Osteoblast (primary cell): ENCODE results near the gene SETD1A. TPM values are rescaled to one million over a fixed set of nuclear protein-coding genes. Genes with fewer than 3 reads are reported as not detected.

Experiments
- DNase-seq: peaks from one replicate; pipeline ENCODE4 v3.0.0; 2011; ENCODE audit warnings: low spot score, mixed read lengths; ENCODE audit not compliant: insufficient read length; ENCODE audit errors: missing footprints
- H2AFZ ChIP-seq: 2 replicates; pipeline ENCODE4 v1.6.0; 2011; ENCODE audit warnings: mild to moderate bottlenecking, low read length
- H3K27ac ChIP-seq: 2 replicates; pipeline ENCODE4 v1.5.1; 2011; ENCODE audit warnings: mild to moderate bottlenecking, low read depth, low read length, moderate library complexity
- H3K27me3 ChIP-seq: 2 replicates; pipeline ENCODE4 v1.6.0; 2012; ENCODE audit warnings: mild to moderate bottlenecking, control low read depth, inconsistent platforms, low read length, moderate library complexity; ENCODE audit not compliant: insufficient read depth
- H3K36me3 ChIP-seq: 2 replicates; pipeline ENCODE4 v1.5.1; 2011; ENCODE audit warnings: mild to moderate bottlenecking, low read length, control low read depth, moderate library complexity; ENCODE audit not compliant: insufficient read depth
- H3K4me1 ChIP-seq: 2 replicates; pipeline ENCODE4 v1.5.1; 2011; ENCODE audit warnings: mild to moderate bottlenecking, low read length, control low read depth, moderate library complexity; ENCODE audit not compliant: insufficient read depth
- H3K4me2 ChIP-seq: 2 replicates; pipeline ENCODE4 v1.6.0; 2011; ENCODE audit warnings: mild to moderate bottlenecking, low read length; ENCODE audit not compliant: insufficient read depth
- H3K4me3 ChIP-seq: fragments of 200-600 bp; sonication (generic); 3 replicates; pipeline ENCODE4 v1.5.1; 2012; ENCODE audit warnings: mild to moderate bottlenecking, low read length, inconsistent platforms; ENCODE audit not compliant: insufficient read depth
- H3K79me2 ChIP-seq: 2 replicates; pipeline ENCODE4 v1.6.0; 2012; ENCODE audit warnings: mild to moderate bottlenecking, low read length, control low read depth, inconsistent platforms; ENCODE audit not compliant: insufficient read depth
- H3K9me3 ChIP-seq: 2 replicates; pipeline ENCODE4 v1.5.1; 2011; ENCODE audit warnings: low read depth, low read length, control low read depth
- H4K20me1 ChIP-seq: 2 replicates; pipeline ENCODE4 v1.6.0; 2012; ENCODE audit warnings: mild to moderate bottlenecking, low read length, control low read depth; ENCODE audit not compliant: insufficient read depth
- CTCF ChIP-seq: IDR thresholded peaks from 2 replicates; pipeline ENCODE4 v1.5.1; 2011; ENCODE audit warnings: mild to moderate bottlenecking, low read depth, low read length, moderate library complexity; ENCODE audit errors: extremely low read depth
- total RNA-seq: library from RNA; depleted of rRNA; stranded (reverse); fragments of >200 nt; gene quantifications from 2 replicates; pipeline ENCODE4 v1.2.3, GENCODE V29; 2012

SETD1A gene
- total RNA-seq, 1 donor: 2.2 TPM

- no peak for TF ChIP-seq CTCF
- Histone ChIP-seq H3K4me2 (no peak overlapping the region), H3K9me3 (no peaks in the 10 kb centered on the region), H3K4me1 (no peaks in the 10 kb centered on the region), H4K20me1 (peaks cover 6% of the 10 kb centered on the region), H3K79me2 (peaks cover 2% of the 10 kb centered on the region), H3K27me3 (no peaks in the 10 kb centered on the region), H3K27ac (no peak overlapping the region), H3K4me3 (no peak overlapping the region), H3K36me3 (peaks cover 79% of the 10 kb centered on the region), H2AFZ (no peak overlapping the region)
- no peak for DNase-seq
Observed at GRCh38 chr16:30971298-30971697, 13.7 kb downstream of the SETD1A start.

GRCh38 chr16:30972872-30973271 lies 15.3 kb downstream of the SETD1A start:
- H3K9me3 ChIP-seq: no peaks in the 10 kb centered on the region
- no peak overlapping the region for H3K27ac ChIP-seq
- no peak overlapping the region for H3K4me2 ChIP-seq
- no peak overlapping the region for H3K4me3 ChIP-seq
- H3K4me1 ChIP-seq: no peaks in the 10 kb centered on the region
- peaks cover 2% of the 10 kb centered on the region for H3K79me2 ChIP-seq
- TF ChIP-seq CTCF: no peak
- H2AFZ ChIP-seq: no peak overlapping the region
- H3K36me3 ChIP-seq: peaks cover 75% of the 10 kb centered on the region
- H3K27me3 ChIP-seq: no peaks in the 10 kb centered on the region
- DNase-seq: no peak
- H4K20me1 ChIP-seq: peaks cover 8% of the 10 kb centered on the region

GRCh38 chr16:30974348-30974747 lies 16.8 kb downstream of the SETD1A start:
- Histone ChIP-seq H3K27me3 (no peaks in the 10 kb centered on the region), H3K27ac (no peak overlapping the region), H3K36me3 (peaks cover 62% of the 10 kb centered on the region), H2AFZ (no peak overlapping the region), H4K20me1 (peaks cover 8% of the 10 kb centered on the region), H3K9me3 (no peaks in the 10 kb centered on the region), H3K79me2 (peaks cover 2% of the 10 kb centered on the region), H3K4me2 (no peak overlapping the region), H3K4me1 (no peaks in the 10 kb centered on the region), H3K4me3 (no peak overlapping the region)
- DNase-seq: no peak
- TF ChIP-seq CTCF: no peak

GRCh38 chr16:30976486-30976885 lies 18.9 kb downstream of the SETD1A start:
- Histone ChIP-seq H3K9me3 (no peaks in the 10 kb centered on the region), H3K27me3 (no peaks in the 10 kb centered on the region), H3K36me3 (peaks cover 53% of the 10 kb centered on the region), H3K79me2 (peaks cover 2% of the 10 kb centered on the region), H3K4me1 (no peaks in the 10 kb centered on the region), H3K27ac (no peak overlapping the region), H2AFZ (no peak overlapping the region), H4K20me1 (peaks cover 5% of the 10 kb centered on the region), H3K4me2 (no peak overlapping the region), H3K4me3 (no peak overlapping the region)
- no peak for DNase-seq
- TF ChIP-seq CTCF: no peak
